Measurements from ENCODE around the gene RAD51B.

DNA sequence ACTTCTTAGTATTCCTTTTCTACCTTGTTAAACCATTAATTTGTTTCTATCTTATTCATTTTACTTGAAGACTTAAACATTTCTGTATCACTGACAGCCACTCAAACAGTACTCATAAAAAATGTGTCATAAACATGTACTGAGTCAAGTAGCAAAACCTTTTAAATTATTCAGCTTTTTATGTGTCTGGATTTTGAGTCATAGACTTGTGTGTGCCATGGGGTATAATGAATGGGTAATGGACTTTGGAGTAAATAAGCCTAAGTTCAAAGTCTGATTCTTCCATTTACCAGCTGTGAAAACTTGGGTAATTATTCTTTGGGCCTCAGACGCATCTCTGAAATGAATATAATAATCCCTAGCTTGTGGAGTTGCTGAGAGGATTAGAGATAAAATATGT, 199.0 kb downstream of the RAD51B start:
- no peak for TF ChIP-seq YY1 (IDR thresholded peaks at IDR 0.05; ENCODE audit: insufficient read depth, insufficient read length)
- TF ChIP-seq ZNF274 (IDR thresholded peaks at IDR 0.05; ENCODE audit: low read depth, low read length), result no peak
